Mucosa of descending colon (tissue), 3 donors: ENCODE data around the gene CREB5. TPM values are rescaled to one million over a fixed set of nuclear protein-coding genes. Genes with fewer than 3 reads are reported as not detected.

ENCODE experiments used
- ATAC-seq: fragments of 200-7000 bp; cut with Tn5 transposase; one replicate; pipeline ENCODE4 v1.9.1; 2020; ENCODE audit warnings: mild to moderate bottlenecking, moderate library complexity
- DNase-seq, 3 donors: peaks; one replicate each; pipeline ENCODE4 v3.0.0-alpha.2; 2020
- H3K36me3 ChIP-seq: fragments of 200-600 bp; one replicate; pipeline ENCODE4 v1.8.0; 2021; ENCODE audit warnings: low read depth, mild to moderate bottlenecking
- H3K4me1 ChIP-seq: fragments of 200-600 bp; one replicate; pipeline ENCODE4 v1.8.0; 2021; ENCODE audit warnings: low read depth, mild to moderate bottlenecking
- H3K4me3 ChIP-seq: fragments of 200-600 bp; one replicate; pipeline ENCODE4 v1.8.0; 2021; ENCODE audit warnings: mild to moderate bottlenecking
- H3K9me3 ChIP-seq: fragments of 200-600 bp; one replicate; pipeline ENCODE4 v1.8.0; 2021; ENCODE audit warnings: mild to moderate bottlenecking
- intact Hi-C, 2 donors: fragments of 100-400 bp; cut with DNase I in 1 of 2; cut with micrococcal nuclease in 1 of 2; formaldehyde crosslinking; loops; one replicate each; pipeline versions ENCODE4 v1.11.0 to v1.11.1; 2022; cut with DNase I, micrococcal nuclease
- total RNA-seq, 3 donors: library from RNA; stranded (reverse); fragmentation: NEBNext Ultra II Directional in 2 of 3; extraction: Animal tissue kit (Norgen Biotek cat#: 25700) in 2 of 3; gene quantifications; one replicate each; pipeline versions ENCODE4 v1.2.1 to v1.2.4, GENCODE V29; 2021 to 2023
- TF ChIP-seq, protein P1 (sequence below): fragments of 200-600 bp; IDR thresholded peaks from one replicate; pipeline ENCODE4 v1.8.0; 2022; ENCODE audit warnings: antibody characterized with exemption, mild to moderate bottlenecking
- donor health status: DM: no; HTN: no; CAD: no; lungs with moderate emphysema.
- donor health status: DM: no; HTN: no; CAD: no.
- donor health status: DM: no; HTN: yes; CAD: no.

The CREB5 gene
- total RNA-seq, 3 donors from 2014 or later, result 0.61 to 5.4 (median 1.9) TPM

DNA sequence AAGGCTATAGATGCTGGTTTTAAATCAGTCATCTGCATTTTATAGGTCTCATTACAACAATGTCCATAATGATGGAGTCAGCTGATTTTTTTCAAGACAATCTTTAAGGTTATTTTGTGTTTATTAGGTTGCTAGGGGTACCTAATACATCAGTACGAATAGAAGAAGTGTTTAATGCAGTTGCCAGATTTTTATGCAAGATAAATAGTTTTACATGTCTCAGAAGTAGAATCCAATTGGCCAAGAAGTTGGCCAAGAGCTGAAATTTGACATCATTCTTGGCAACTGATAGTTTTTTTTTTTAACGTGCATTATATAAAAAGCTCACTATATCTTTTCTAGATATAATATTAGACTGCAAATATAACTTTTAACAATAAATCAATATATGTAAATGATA is 337.3 kb downstream of the CREB5 start:
- H3K4me1 ChIP-seq, result no peaks in the 10 kb centered on the region
- H3K36me3 ChIP-seq, result no peaks in the 10 kb centered on the region
- DNase-seq (no peak), ATAC-seq (no peak)
- intact Hi-C loops, result no loop called here
- no peak overlapping the region for H3K4me3 ChIP-seq
- no peaks in the 10 kb centered on the region for H3K9me3 ChIP-seq
- TF ChIP-seq, protein P1, sequence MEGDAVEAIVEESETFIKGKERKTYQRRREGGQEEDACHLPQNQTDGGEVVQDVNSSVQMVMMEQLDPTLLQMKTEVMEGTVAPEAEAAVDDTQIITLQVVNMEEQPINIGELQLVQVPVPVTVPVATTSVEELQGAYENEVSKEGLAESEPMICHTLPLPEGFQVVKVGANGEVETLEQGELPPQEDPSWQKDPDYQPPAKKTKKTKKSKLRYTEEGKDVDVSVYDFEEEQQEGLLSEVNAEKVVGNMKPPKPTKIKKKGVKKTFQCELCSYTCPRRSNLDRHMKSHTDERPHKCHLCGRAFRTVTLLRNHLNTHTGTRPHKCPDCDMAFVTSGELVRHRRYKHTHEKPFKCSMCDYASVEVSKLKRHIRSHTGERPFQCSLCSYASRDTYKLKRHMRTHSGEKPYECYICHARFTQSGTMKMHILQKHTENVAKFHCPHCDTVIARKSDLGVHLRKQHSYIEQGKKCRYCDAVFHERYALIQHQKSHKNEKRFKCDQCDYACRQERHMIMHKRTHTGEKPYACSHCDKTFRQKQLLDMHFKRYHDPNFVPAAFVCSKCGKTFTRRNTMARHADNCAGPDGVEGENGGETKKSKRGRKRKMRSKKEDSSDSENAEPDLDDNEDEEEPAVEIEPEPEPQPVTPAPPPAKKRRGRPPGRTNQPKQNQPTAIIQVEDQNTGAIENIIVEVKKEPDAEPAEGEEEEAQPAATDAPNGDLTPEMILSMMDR, result no peak

DNA sequence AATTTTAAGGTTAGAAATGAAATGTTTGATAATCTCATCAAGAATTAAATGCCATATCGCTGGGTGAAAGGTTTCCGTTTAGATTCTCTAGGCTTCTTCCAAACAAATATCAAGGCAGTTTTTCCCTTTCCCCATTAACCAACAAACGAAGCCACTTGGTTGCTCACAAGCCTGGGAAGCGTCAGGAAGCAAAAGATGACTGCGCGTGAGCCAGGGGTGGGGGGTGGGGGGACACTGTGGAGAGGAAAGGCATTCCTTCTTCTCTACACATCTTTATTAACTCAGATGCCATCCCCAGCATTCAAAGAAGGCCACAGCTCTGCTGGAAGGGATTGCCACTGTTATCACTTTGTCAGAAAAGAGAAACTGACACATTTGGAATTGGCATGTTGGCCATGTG is 338.7 kb downstream of the CREB5 start:
- TF ChIP-seq, protein P1, result no peak
- no peaks in the 10 kb centered on the region for H3K36me3 ChIP-seq
- DNase-seq (no peak), ATAC-seq (no peak)
- no peak overlapping the region for H3K4me3 ChIP-seq
- intact Hi-C loops, result no loop called here
- H3K9me3 ChIP-seq, result no peaks in the 10 kb centered on the region
- H3K4me1 ChIP-seq, result no peaks in the 10 kb centered on the region

DNA sequence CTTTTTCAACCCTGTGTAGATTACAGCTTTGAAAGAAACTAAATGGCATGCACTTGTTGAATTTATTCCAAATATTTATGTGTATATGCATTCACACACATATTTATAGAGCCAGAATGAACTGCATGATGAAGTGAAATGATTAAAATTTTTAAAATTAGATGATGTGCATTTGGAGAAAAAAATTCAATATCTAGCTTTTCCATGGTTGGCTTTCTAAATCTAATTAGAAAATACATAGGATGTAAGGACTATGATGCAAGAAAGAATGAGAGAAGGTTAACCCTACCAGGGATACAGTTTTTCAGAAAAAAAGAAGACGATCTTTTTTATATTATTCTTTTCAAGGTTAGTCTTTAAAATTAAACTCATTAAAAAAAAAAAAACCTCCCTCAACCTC is 341.3 kb downstream of the CREB5 start:
- TF ChIP-seq, protein P1, result no peak
- no peaks in the 10 kb centered on the region for H3K9me3 ChIP-seq
- DNase-seq (no peak), ATAC-seq (no peak)
- no peak overlapping the region for H3K4me3 ChIP-seq
- intact Hi-C loops, result no loop called here
- H3K36me3 ChIP-seq, result no peaks in the 10 kb centered on the region
- no peaks in the 10 kb centered on the region for H3K4me1 ChIP-seq

DNA sequence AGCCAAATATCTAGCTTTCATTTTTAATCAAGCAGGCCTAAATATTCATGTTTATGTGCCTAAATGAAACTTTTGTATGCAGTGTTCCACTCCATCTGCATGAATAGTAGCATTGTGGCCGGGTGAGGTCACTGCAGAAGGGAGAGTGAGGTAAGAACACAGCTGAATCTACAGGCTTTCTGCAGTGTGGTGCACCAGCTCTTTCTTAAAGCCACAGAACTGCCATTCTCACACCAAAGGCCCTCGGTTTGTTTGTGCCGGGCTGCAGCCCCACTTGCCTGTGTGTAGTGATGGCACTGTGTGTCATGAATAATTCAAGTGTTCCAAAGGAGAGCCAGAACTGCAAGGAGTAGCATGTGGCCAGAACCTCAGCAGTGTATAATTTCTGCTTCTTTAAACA is 341.7 kb downstream of the CREB5 start:
- Histone ChIP-seq H3K4me3 (no peak overlapping the region), H3K9me3 (no peaks in the 10 kb centered on the region), H3K4me1 (no peaks in the 10 kb centered on the region), H3K36me3 (no peaks in the 10 kb centered on the region)
- ATAC-seq (peak; percentile 70), DNase-seq (peak in 1 of 3 donors; percentile 27)
- intact Hi-C loops, result no loop called here
- TF ChIP-seq, protein P1, result no peak

DNA sequence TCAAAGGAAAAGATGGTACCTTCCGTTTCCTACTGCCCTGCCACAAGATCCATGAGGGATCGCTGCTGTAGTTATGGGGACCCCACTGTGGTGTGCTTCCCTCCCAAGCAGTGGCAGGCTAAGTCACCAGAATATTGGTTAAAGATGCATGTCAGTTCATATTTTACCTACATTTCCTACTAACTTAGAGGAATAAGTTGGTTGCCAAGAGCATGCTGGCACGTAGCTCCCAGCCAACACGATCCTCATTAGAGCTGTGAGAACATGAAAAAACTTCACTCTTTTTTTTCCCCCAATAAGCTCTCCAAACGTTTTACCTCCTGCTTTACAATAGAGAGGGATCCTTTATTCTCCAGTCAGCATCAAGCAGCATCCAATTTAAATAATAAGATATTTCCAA is 342.1 kb downstream of the CREB5 start:
- intact Hi-C loops, result no loop called here
- H3K4me3 ChIP-seq, result no peak overlapping the region
- ATAC-seq, result no peak
- DNase-seq, result no peak
- TF ChIP-seq, protein P1, result no peak
- H3K36me3 ChIP-seq, result no peaks in the 10 kb centered on the region
- no peaks in the 10 kb centered on the region for H3K9me3 ChIP-seq
- no peaks in the 10 kb centered on the region for H3K4me1 ChIP-seq

DNA sequence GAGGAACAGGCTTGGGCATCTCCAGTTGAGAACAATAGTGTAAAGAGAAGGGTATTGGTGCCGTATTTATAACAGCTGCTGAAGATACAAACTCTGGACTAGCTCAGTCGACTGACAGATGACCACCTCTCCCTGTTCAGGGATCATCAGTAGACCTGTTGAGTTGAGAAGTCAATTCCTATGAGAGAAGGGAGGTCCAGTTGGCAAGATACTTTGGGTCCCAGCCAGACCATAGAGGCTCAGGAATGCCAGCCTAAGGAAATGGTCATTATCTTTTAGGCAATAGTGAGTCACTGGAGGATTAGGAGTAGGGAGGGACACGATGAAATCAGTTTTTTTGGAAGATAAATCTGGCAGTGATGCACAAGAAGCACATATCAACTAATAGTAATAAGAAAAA is 342.9 kb downstream of the CREB5 start:
- intact Hi-C loops, result no loop called here

More for the DNA sequence above, 342.9 kb downstream of the CREB5 start:
- Histone ChIP-seq H3K4me3 (no peak overlapping the region), H3K36me3 (no peaks in the 10 kb centered on the region), H3K4me1 (no peaks in the 10 kb centered on the region), H3K9me3 (no peaks in the 10 kb centered on the region)
- DNase-seq, result no peak
- TF ChIP-seq, protein P1, result no peak
- ATAC-seq, result no peak
